HG02610 (cell line): ENCODE measurements around the gene PRKG1.

Experiments
- ATAC-seq: cut with Tn5 transposase; IDR thresholded peaks from one replicate; pipeline ENCODE4 v1.9.1; 2021; ENCODE audit warnings: mild to moderate bottlenecking, moderate library complexity; ENCODE audit not compliant: unreplicated experiment

Gene PRKG1

DNA sequence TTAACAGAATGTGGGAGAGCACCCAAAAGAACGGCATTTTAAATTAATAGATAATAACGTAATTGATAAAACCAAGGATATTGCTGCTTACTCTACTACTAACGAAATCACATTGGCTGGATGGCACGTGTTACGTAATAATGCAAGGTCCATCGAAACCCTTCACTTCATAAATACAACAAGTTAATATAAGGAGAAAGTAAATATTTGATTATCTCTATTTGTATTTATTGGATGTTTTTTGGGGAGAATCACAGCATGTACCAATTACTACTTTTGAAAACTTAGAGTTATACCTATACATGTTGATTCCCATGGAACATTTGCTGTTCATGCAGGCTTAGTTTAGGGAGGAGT lies 1.6 kb downstream of the PRKG1 start:
- no peak for ATAC-seq

- ATAC-seq: no peak
These were observed 2.1 kb downstream of the PRKG1 start for GRCh38 chr10:51076299-51076841.

DNA sequence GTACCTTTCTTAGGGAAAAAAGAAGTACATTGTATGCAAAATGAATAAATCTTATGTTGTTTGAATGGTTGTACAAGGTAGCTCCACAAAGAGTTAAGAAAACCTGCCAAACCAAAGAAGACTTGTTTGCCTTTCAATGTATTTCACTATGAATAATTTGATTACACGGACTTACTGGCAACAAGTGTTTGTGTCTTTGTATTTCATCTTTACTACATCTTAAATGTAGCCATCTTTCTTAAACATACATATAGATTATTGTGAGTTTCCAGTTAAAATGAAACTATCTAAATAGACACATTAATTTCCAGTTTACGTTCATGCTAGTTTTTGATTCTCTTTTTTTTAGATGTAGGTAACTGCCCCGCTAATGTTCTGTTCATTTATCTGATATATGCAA lies 2.8 kb downstream of the PRKG1 start:
- ATAC-seq: no peak

- no peak for ATAC-seq
These were observed 3.2 kb downstream of the PRKG1 start for GRCh38 chr10:51077507-51077906.

GRCh38 chr10:51079331-51079730 lies 5.0 kb downstream of the PRKG1 start:
- no peak for ATAC-seq

DNA sequence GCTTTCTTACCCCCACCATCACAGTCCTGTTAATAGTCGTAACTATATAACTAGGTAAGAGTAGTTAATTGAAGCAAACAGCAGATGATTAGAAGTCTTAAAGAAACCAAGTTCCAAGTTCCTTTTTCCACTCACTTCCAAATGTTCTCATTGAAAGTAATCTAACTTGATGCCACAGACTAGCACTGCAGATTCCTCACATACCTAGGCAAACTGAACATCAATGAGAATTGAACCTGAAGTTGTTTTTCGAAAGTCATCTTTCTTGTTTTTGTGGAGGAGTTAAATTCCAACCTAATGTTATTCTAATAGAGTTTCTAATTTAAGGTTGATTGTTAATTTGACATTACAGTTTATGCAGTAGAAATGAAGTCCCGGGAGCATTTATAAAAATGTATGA lies 5.5 kb downstream of the PRKG1 start:
- no peak for ATAC-seq

GRCh38 chr10:51080311-51081006 lies 6.2 kb downstream of the PRKG1 start:
- ATAC-seq: no peak

- ATAC-seq: no peak
These were observed 8.6 kb downstream of the PRKG1 start for GRCh38 chr10:51082857-51083256.

GRCh38 chr10:51083356-51083853 lies 9.1 kb downstream of the PRKG1 start:
- no peak for ATAC-seq

GRCh38 chr10:51085204-51085603 lies 10.9 kb downstream of the PRKG1 start:
- no peak for ATAC-seq

DNA sequence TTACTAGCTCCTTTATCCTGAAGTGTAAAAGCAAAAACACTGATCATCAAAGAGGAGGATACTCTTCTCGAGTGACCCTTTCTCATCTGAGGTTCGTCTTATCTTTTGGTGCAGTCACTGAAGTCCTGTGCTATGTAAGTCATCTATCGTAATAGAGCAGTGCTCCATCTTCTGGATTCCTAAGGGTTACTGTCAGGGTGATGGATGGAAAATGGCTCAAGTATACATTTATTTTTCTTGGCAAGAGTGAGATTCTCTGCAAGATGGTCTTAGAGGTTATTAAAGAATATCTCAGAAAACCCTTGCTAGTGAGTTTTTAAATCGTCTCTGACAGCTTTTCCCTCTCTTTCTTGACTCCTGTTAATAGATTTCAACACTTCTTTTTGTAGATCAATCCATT lies 12.4 kb downstream of the PRKG1 start:
- ATAC-seq: no peak

DNA sequence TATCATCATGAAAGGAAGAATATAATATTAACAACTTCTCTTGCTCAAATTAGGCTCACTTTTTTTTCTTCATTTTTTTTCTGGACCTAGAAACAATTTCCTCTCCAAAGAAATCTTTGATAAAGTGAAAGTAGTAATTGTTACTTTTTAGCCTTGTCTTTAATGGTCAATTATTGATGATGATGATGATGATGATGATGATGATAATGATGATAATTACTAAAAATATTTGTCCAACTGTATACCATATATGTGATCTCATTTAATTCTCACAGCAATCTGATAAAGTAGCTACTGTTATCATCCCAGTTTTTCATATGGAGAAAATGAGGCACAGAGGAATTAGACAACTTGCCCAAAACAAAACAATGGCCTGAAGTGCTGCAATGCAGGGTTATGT lies 12.8 kb downstream of the PRKG1 start:
- no peak for ATAC-seq

DNA sequence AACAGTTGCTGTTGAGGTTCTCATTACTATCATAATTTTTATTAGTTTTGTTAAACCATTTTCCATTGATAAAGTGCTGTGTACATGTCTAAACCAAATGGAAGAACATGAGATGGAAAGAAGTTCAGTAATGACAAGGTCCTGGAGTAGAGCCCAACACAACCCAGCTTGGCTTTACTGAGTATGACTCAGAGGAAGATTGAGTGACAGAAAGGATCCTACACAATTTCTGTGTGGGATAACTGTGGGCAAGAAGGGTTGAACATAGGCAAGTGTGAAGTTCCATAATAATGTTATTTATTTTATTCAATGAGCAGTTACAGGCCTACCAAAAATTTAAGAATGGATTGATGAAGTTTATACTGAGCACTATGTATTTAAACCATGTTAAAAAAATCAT lies 15.9 kb downstream of the PRKG1 start:
- ATAC-seq: no peak

GRCh38 chr10:51092402-51092801 lies 18.1 kb downstream of the PRKG1 start:
- ATAC-seq: no peak

DNA sequence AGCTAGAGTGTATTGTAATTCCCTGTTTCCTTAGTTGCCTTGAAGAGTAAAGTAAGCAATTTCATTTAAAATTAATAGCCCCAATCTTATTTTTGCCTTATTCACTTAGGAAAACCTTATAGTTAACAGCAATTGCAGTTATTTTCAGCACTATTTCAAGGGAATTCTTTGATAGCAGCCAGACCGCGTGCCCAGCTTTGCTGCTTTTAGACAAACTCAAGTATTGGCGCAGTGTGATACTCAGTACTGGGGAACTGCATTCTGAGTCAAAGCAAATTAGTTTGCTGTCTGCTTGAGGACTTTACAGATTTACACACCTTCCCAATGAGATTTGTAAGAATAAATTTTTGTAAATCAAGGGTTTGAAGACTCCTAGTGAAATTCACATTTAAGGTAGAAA lies 21.2 kb downstream of the PRKG1 start:
- ATAC-seq: no peak

DNA sequence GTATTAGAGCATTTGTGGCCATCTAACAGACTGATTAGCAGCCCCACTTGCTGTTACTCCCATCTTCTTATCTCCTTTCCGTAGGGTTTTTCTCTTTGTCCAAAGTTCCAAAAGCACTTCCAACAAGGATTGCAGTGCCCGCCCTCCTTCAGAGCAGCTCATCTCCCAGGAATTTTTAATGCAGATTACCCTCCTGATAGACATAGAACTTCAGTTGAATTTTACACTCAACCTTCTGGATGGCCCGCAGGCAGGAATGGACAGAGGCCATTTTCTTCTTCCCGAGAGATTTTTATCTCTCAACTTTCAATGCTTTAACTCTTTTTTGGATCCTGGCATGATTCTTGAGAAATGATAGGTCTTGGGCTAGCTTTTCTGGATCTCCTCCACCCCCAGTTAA lies 23.3 kb downstream of the PRKG1 start:
- ATAC-seq: no peak

- ATAC-seq: no peak
These were observed 25.9 kb downstream of the PRKG1 start for GRCh38 chr10:51100221-51100620.

DNA sequence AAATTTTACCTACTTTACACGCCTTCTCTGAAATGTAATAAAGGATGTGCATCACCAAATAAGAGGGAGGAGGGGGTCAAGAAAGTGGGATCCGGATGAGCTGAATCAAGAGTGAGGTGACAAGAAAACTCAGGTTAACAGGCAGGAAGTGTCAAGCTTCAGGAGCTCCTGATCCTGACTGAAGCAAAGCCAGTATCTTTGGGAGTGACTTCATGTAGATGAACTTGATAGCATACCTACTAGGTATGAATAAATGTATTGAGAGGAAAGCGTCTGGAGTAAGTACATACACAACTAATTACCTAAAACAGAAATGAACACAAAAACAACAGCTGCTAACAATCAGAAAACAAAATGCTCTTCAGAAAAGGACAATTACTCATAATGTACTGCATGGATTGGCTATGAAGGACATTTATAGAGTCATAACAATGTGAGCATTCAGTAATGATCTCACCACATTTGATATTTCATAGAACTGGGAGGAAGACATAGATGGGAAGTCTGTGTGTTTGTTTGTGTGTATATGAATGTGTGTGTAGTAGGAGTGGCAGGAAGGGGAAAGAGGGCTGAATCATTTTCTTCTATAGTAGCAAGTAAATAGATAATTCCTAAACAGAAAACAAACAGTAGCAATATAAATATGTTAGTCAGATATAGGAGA lies 29.4 kb downstream of the PRKG1 start:
- no peak for ATAC-seq

DNA sequence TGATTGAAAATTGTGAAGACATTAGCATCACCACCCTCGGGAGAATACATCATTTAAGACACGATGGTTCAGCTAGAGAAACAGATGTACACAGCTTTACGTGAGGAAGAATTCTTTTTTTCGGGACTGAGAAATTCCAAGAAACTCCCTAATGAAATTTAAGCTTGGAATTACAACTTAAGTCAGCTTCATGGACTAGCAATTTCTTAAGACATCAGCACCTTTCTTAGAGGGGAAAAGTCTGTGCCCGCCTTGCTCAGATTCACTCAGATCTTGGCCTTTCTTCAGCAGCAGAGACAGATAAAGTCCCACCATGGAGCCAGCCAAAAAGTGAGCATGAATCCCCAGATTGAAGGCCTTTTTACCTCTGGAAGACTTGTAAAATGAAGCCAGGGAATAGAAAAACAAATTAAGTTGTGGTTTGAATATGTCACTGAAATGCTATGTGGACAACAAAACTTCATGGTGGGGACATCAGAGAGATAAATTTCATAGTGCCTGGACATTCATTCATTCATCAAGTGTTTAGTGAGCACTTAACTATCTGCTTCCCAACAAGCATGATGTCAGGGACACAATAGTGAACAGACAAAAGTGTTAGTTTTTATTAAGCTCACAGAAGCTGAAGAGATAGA lies 32.1 kb downstream of the PRKG1 start:
- ATAC-seq: no peak

- ATAC-seq: no peak
These were observed 34.1 kb downstream of the PRKG1 start for GRCh38 chr10:51108406-51108805.

DNA sequence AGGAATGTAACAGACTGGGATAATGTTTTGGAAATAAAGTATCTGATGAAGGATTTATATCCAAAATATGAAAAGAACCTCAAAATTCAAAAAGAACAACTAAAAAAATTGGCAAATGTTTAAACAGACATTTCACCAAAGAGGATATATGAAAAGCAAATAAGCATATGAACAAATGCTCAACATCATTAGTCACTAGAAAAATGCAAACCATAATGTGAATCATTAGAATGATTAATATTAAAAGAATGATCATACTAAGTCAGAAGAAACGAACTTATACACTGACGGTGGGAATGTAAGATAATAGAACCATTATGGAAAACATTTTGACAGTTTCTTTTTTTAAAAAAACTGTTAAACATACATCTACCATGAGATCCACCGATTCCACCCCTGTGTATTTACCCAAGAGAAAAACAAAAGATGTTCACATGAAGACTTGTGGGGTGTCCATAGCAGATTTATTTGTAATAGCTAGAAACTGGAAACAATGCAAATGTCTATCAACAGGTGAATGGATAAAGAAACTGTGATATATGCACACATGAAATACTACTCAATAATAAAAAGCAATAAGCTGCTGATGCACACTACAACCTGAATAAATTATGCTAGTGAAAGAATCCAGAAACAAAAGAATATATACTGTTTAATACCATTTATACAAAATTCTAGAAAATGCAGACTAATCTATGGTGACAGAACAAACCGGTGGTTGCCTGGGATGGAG lies 35.7 kb downstream of the PRKG1 start:
- ATAC-seq: no peak
